NCI-H1105 (cell line): ENCODE data around the gene KRTAP5-4.
A peak's percentile ranks its signal among the peaks of the same experiment; 100 is the strongest.
"Not testable (repeated sequence)": the region's sequence is repeated elsewhere in the genome, so short reads cannot be mapped to it uniquely, and the experiment has no call there.

Experiments
- DNase-seq: peaks from one replicate; lab custom pipeline; 2025; lab: John Stamatoyannopoulos, UW

Gene KRTAP5-4

DNA sequence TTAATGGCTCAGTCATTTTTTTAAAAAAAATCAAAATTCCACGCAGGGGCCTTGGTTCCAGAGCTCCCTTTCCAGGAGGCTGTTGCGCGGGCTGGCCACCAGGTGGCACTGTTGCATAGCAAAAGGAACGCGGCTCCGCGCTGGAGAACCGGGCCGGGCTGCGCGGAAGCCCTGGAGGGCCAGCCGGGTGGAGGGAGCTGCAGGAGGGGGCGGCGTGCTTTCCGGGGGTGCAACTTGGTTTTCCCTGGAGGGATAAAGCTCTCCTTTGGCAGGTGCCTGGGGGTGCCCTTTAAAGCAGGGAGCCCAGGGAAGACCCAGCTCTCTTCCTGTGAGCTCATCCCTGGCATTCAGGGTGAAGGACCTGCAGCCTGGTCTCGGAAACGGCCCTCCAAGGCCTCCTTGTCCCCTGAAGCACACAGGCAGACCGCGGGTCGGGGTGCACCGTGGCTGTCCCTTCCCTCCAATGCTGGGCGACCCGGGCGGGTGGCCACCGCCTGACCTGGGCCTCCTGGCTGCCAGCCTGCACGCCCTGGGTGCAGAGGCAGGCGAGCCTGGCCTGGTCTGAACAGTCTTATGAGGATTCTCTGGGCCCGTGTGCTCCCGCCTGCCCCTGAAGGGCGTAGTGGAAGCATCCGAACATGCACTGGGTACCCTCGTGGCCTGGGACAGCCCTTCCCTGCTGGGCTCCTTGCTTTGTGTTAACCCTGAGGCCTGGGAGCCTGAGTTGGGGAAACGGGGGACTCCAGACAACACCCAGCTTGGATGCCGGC is 31.0 kb upstream of the KRTAP5-4 start:
- DNase-seq = peak; percentile 67

DNA sequence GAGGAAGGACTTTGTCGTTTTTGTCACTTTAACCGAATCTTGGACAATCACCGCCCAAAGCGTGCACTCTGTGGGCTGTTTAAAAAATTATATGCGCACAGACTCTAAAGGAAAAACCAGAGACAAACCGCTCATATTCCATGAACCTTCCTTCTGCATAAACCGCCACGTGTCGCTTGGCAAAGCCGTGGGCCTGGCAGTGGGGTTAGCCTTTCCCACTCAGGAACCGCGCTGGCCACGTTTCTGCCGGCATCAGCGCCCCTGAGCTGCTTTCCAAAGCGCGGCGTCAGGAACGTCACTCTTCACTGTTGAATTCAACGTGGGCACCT is 30.5 kb upstream of the KRTAP5-4 start:
- no peak for DNase-seq

- DNase-seq = no peak
Observed at GRCh38 chr11:1652026-1652425, 30.1 kb upstream of the KRTAP5-4 start.

DNA sequence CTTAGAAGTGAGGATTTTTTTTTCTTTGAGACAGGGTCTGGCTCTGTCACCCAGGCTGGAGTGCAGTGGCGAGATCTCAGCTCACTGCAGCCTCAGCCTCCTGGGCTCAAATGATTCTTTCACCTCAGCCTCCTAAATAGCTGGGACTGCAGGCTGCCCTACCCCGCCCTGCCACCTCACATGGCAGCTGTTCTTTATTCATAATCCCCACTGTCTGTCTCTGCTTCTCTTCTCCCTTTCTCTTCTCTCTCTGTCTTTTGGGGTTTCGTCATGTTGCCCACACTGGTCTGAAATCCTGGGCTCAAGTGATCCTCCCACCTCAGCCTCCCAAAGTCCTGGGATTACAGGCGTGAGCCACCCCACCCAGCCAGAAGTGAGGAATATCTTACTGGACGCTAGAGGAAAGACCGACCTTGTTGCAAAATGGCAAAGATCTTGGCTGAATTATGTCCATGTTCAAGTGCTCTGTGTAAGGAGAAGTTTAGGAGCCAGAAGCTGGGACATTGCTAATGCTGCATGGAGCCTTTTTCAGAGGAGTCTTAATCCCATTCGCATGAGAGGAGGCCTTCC is 29.6 kb upstream of the KRTAP5-4 start:
- no peak for DNase-seq

GRCh38 chr11:1650918-1651262 is 29.0 kb upstream of the KRTAP5-4 start:
- no peak for DNase-seq

DNA sequence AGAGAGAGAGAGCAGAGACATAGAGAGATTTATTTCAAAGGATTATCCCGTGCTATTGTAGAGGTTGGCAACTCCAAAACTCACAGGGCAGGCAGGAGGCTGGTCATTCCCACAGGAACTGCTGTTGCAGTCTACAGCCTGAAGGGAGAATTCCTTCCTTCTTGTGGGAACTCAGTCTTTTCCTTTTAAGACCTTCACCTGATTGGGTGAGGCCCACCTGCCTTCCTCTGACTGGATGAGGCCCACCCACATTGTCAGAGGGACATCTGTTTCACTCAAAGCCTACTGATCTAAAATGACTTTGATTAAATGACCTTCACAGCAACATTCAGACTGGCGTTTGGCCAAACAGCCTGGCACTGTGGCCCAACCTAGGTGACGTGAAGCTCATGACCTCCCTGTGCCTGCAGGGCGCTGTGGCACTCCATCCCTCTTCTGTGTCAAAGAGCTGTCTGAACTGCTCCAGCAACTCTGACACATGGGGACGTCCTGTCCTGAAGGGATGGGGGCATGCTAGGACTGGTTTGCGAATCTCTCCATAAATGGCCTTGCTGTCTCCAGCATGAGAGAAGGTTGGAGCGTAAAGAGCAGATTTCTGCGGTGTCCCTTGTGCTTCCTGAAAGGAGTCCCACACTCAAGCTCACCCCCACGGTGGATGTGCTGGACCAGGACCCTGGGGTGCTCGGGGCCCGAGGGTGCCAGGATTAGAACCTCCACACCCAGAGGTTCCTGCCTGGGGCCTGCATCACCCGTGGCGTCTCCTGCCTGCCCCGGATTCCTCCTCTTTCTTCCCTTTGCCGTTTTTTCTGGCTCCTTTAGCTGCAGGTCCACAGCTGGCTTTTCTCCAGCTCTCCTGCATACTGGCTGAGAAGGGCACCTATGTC is 28.3 kb upstream of the KRTAP5-4 start:
- no peak for DNase-seq

DNA sequence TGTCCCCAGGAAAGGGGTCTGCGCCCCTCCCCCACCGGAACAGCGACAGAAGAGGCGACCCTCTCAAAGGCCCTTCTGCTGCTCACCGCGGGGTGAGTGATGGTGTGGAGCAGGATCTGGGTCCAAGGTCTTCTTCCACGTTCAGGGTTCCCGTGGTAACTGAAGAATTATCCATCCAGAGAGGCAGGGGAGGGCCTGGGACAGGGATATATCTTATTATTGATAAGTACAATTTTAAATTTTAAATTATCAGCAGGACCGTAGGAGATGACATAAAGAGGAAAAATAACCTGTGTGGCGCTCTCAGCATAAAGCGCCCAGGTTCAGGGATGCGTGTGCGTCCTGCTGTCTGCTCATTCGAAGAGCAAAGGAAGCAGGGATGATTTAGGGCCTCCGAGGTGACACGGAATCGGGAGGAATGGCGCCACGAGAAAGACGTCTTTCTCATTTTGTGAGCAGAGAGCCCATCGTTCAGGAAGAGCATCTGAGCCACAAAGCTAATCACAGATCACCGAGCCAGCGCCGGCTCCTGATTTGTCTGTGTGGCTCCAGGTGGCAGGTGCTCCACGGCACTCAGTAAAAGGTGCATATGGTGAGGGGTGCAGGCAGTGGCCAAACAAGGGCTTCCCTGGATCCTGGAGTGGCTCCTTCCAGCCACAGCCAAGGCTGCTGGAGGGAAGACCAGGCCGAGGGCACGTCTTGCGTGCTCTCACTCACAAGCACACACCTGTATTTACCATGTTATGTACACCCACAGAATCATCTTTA is 26.9 kb upstream of the KRTAP5-4 start:
- no peak for DNase-seq

- no peak for DNase-seq
Observed at GRCh38 chr11:1647901-1648652, 26.1 kb upstream of the KRTAP5-4 start.

GRCh38 chr11:1646540-1646939 is 24.6 kb upstream of the KRTAP5-4 start:
- not testable (repeated sequence) for DNase-seq

GRCh38 chr11:1645357-1645821 is 23.5 kb upstream of the KRTAP5-4 start:
- no peak for DNase-seq

- DNase-seq = no peak
Observed at GRCh38 chr11:1644601-1645356, 22.8 kb upstream of the KRTAP5-4 start.

DNA sequence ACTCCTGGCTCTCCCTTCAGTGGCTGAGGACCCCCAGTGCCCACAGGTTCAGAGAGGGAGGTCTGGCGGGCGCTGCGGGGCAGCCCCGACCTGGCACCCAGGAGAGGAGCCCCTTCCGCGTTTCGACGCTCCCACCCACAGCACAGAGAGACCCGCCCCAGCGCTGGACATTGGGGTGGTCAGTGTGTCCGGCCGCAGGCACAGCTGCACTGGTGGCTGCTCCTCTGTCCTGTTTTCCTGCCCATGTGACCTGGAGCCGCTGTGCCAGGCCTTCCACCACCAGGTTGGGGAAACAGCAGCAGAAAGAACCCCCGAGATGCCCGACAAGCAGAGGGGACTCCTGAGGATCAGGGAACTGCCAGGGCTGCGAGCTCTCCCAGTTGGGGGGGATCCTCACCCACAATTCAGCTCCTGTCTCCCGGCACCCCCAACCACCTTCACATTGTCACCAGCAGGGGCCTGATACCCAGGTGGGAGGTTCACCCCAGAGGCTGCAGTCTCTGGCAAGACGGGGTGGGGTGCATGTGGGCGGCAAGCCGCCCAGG is 21.3 kb upstream of the KRTAP5-4 start:
- no peak for DNase-seq

DNA sequence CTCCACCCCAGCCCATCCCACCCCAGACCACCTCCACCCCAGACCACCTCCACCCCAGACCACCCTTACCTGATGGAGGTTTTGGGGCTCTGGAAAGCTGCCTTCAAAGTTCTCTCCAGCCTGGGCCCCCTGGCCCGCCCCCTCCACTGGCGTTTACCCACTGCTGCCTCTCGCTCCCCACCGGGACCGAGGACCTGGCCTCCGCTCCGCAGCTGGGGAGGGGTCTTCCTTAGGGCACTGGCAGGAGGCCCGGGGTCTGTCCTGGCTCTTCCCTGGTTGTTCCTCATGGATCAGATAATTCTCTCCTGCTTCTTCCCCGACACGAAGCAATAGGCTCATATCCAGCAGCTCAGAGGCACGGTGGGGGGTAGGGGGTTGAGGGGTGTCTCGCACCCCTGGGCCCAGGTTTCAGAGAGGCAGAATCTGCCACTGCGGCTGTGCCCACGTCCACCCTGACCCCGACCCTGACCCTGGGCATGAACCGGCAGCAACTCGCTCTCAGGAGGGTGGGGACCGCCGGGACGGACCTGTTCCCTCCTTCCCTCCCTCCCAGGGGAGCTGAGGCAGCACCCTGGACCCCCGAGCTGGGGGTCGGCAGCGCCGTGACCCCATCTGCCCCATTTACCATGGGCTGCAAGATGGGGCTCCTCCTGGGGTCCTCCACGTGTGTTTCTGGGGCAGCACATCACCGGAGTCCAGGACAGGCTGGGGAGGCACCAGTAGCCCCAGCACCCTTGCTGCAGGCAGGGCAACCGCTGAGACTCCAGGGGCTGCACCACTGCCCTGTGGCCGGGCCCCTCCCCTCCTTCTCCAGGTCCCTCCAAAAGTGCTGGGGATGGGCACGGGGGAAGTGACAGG is 20.6 kb upstream of the KRTAP5-4 start:
- DNase-seq = no peak

DNA sequence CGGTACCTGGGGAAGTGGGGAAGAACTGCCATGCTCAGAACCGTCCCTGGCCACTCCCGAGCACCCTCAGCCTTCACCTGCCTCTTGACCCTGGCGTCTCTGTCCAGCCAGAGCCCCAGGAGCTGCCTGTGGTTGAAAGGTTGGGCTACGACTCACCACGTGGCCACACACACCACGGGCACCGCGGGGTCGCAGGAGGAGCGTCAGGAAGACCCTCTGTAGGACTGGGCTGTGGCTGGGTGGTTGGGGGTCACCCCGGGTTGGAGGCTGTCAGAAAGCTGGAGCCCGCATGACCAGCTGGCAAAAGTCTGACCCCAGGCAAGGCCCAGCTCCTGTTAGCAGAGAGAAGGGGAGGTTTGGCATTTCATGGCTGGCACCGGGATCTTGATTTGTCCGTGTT is 19.2 kb upstream of the KRTAP5-4 start:
- no peak for DNase-seq

GRCh38 chr11:1640076-1640946 is 18.4 kb upstream of the KRTAP5-4 start:
- peak; percentile 77 for DNase-seq

GRCh38 chr11:1639666-1640065 is 17.7 kb upstream of the KRTAP5-4 start:
- DNase-seq = no peak

DNA sequence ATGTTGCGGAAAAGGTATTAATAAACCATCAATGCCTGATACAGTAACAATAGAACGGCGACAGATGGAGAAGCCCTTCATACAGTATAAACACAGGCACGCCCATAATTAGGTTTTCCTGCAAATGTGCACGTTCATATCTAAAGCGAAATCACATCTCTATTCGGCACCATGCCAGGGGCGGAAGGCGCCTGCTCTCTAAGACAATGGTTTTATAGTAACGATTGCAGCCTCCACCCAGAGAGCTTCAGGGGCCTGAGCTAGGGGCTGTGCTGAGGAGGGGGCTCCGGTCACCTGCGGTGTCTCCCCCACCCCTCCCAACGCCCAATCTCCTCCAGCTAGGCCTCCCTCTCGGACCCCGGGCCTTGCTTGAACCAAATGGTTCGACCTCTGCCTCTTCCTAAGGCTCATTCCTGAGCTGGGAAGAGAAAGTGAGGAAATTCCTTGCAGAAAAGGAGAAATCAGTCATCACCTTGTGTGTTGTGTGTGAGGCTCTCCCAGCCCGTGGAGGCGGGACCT is 17.2 kb upstream of the KRTAP5-4 start:
- peak; percentile 97 for DNase-seq

- DNase-seq = no peak
Observed at GRCh38 chr11:1638344-1638743, 16.4 kb upstream of the KRTAP5-4 start.
